ENCODE measurements around the gene BRSK2.

Gene BRSK2

DNA sequence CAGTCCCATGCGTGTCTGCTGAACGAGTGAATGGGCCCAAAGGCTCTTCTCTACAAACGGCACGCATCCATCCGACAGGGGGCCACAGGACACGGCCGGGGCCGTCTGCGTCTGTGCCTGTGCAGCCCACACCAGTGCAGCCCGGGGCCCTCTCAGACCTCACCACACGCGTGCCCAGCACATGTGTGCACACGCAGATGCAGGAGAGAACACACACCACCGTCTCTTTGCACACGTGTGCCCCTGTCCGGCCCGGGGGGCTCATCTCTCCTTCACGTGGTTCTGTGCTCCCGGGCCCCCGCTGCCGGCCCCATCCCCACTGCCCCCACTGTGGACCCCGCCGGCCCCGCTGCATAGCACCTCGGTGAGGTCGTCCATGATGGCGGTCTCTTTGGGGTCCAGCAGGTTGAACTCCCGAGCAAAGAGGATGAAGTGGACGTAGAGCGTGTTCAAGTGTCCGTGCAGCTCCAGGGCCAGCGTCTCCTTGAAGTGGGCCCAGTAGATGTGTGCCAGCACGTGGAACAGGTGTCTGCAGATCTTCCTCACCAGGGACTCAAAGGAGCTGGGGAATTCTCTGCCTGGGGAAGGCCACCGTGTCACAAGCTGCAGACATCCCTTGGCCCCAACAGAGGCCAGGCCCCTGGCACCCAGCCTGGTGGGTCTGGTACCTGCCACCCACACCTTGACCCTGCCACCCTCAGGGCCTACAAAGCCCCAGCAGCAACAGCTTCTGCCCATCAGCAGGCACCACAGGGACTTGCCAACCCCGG is 80.4 kb downstream of the BRSK2 start:
- no peak for DNase-seq

DNA sequence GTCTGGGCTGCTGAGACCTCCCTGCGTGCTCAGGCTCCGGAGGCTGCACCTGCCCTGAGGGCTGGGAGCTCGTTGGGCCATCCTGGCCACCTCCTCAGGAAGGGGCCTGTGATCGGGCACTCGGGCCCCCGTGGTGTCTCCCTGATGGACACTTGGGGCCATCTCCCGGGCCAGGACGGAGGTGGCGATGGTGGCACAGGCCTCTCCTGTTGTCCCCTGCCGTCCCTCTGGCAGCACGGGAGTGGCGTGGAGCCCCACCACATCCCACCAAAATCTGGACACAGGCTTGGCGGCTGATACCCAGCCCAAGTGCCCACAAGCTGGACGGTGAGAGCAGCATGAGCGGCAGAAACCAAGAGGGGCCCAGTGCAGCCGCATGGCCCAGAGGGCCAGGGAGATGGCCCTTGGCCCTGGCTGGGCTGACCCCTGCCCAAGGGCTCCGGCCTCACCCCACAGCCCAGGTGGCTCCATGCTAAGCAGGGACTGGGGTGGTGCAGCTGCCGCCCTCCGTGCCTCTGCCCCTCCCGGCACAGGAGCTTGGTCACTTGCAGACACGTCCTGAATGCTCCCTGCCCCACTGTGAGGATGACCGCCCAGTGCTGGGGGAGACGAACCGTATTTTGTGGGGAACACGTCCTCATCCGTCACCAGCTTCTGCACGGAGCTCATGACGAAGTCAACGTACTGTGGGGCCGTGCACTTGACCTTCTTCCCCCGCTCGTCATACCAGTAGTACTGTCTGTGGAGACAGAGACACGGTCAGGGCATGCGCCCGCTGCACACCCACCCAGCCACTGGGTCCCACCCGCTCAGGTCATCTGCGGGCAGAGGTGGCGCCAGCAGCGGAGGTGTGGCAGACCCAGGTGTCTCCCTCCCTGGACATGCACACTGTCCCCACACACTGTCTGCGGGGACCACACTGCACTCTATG is 81.2 kb downstream of the BRSK2 start:
- DNase-seq, result no peak

DNA sequence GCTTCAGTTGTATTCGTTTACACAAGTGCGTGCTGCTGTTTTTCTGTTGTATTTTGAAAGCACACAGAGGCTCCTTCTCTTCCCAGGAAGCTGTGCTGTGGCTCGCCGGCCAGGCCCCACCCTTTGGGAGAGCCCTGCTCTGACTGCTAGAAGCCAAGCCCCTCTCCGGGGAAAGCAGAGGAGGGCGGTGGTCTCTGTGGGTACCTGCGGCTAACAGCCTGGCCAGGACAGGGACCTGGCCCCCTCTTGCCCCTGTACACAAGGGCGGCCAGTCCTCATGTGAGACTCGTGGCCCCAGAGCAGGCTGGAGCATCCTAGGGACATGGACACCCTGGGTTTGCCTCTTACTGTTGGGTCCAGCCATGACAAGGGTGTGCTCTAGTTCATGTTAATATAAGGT is 82.0 kb downstream of the BRSK2 start:
- no peak for DNase-seq

GRCh38 chr11:1472180-1473005 is 82.7 kb downstream of the BRSK2 start:
- no peak for DNase-seq

GRCh38 chr11:1473011-1473628 is 83.4 kb downstream of the BRSK2 start:
- DNase-seq, result no peak

- DNase-seq, result no peak
These were observed 84.1 kb downstream of the BRSK2 start for GRCh38 chr11:1473786-1474185.

- DNase-seq, result no peak
These were observed 86.1 kb downstream of the BRSK2 start for GRCh38 chr11:1475841-1476240.

- DNase-seq, result no peak
These were observed 87.4 kb downstream of the BRSK2 start for GRCh38 chr11:1476940-1477736.

GRCh38 chr11:1478011-1478410 is 88.3 kb downstream of the BRSK2 start:
- no peak for DNase-seq

DNA sequence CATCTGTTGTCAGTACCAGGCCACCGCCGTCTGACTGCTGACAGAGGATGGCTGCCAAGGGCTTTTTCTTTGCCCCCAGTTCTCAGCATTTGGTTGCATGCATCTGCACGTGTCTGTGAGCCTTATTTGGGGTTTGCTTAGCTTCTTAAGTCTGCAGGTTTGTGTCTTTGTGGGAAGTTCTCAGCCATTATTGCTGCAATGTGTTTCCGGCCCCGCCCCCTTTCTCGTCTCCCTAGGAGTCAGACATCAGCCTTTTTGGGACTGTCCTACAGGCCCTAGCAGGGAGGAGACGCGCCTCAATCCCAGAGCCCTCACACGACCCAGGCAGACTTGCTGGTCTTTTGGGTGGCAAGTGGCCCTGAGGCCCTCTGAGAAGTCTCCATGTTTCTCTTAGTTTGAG is 88.8 kb downstream of the BRSK2 start:
- no peak for DNase-seq

DNA sequence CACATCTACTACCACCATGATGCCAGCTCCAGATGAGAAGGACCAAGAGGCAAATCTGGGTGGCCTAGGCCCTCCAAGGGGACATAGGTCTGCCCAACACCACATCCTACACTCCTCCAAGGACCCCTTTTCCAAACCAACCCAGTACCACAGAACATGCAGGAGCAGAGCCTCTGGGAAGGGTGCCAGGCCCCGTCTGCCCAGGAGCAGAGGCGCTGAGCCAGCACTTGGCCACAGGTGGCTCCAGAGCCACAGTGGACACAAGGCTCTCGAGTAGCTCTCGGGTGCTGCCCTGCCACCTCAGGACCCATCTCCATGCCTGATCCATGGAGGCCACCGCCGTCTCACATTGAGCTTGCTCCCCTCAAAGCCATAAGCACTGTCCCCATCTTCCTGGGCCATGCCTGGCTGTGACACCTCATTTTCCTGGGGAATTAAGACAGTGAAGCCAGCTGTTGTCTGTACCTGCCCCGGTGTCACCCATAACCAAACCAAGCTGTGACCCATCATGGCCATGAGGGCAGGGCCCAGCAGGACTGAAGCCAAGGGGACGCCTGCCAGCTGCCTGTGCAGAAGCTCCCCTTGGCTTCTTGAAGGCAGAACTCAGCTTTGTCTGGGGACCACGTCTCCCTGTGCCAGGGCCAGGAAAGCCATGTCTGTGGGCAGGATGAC is 89.4 kb downstream of the BRSK2 start:
- DNase-seq, result no peak

- no peak for DNase-seq
These were observed 90.0 kb downstream of the BRSK2 start for GRCh38 chr11:1479678-1480118.

- DNase-seq, result no peak
These were observed 90.4 kb downstream of the BRSK2 start for GRCh38 chr11:1480191-1480554.

DNA sequence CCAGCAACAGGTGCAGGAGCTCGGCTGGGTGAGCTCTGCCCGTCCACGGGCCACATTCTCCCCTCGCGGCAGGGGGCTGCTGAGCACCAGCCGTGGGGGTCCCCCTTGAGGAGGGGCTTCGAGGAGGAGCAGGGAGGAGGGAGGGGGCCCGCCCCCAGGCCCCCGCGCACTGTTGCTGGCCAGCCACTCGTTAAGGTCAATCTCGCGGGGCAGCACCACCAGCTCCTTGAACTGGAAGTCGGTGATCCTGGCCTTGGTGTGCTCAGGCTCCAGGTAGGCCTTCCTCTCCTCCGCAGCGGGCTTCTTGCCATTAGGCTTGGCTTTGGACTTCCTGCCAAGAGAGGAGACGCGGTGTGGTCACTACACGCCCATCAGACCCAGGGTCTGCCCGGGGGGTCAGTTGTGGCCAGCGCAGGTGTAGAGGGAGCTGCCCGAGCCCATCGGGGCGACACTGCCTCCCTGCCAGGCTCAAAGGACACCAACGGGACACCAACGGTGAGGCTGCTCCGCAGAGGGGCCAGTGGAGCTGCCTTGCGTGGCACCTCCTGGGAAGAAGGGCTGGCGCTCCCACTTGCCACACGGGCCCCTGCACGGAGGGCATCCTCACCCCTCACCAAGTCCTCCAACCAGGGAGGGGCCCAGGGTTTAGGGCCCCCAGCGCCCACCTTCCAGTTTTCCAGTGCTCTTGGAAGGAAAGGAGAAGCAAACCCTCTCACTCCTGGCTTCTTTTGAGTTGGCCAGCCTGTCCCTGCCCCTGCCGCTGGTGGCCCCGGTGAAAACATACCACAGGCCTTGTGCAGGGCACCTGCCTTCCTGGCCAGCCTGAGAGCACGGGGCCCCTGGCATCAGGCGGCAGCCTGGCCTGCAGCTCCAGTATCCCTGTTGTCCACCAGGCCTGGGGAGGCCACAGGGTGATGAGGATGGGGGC is 91.1 kb downstream of the BRSK2 start:
- DNase-seq, result no peak

DNA sequence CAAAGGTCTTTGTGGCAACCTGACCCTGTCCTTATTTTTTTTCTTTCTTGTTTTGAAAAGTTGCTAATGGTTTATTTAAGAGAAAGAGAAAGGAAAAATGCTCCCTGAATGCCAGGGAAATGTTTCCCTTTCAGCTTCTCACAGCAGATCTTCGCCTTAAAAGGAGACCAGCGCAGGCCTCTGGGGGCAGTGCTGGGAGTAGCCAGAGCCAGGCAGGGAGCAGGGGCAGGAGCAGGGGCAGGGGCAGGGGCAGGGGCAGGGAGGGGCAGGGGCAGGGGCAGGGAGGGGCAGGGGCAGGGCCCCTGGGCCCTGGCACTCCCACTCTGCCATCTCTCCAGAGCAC is 91.7 kb downstream of the BRSK2 start:
- DNase-seq, result no peak

- DNase-seq, result no peak
These were observed 92.2 kb downstream of the BRSK2 start for GRCh38 chr11:1481861-1482441.

DNA sequence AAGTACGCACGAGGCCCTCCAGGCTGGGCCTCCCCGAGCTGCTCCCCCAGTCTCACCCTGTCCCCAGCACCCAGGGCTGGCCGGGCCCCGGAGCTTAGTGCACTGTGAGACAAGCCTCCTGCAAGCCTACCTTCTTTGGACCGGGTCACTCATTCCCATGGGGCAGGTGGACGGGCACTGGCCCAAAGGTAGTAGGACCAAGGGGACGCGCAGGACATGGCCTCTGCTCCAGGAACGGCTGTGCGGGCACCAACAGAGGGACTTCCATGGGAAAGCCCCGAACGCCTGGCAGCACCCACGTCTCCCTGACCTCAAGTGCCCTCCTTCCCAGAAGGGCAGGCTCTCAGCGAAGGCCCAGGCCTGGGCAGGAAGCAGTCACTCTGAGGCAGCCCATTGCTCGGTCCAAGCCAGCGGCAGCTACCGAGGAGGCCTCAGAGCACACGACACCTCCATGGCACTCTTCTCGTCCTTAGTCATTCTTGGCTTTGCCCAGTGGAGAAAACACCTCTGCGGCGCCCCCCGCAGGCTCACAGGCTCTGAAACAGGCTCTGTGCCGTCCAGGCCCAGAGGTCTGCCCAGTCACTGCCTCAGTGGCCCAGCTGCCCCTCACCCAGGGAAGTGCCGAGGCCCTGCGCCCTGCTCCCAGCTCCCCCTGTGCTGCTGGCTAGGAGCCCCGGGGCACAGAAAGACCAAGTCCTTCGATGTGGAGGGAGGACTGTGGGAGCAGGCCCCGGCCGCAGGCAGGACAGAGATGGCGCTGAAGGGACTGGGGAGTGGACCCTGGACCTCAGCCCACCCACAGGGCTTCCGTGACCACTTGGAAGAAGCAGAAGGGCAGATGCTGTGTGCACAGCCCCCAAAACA is 93.1 kb downstream of the BRSK2 start:
- no peak for DNase-seq

- DNase-seq, result no peak
These were observed 93.8 kb downstream of the BRSK2 start for GRCh38 chr11:1483445-1483961.

Measured in activated T-cell treated with anti-CD3 and anti-CD28 coated beads for 4 hours (primary cell).